ENCODE measurements around the gene DENND5B.
"Not testable (repeated sequence)": the region's sequence is repeated elsewhere in the genome, so short reads cannot be mapped to it uniquely, and the experiment has no call there.

The DENND5B gene

GRCh38 chr12:31570880-31571279 lies 20.1 kb downstream of the DENND5B start:
- Histone ChIP-seq H3K4me3 (ENCODE audit: low read length) (no peak overlapping the region), H3K27me3 (ENCODE audit: control insufficient read depth, insufficient read depth, low read length) (no peaks in the 10 kb centered on the region), H3K9me3 (ENCODE audit: control insufficient read depth, low read length) (no peaks in the 10 kb centered on the region), H3K36me3 (ENCODE audit: control insufficient read depth, insufficient read depth, low read length) (no peaks in the 10 kb centered on the region), H3K9ac (ENCODE audit: low read length) (no peak overlapping the region), H3K4me1 (ENCODE audit: control insufficient read depth, insufficient read depth, low read length) (peaks cover 12% of the 10 kb centered on the region)

- not testable (repeated sequence) for H3K27me3 ChIP-seq (ENCODE audit: control insufficient read depth, insufficient read depth, low read length); H3K9me3 ChIP-seq (ENCODE audit: control insufficient read depth, low read length); H3K4me1 ChIP-seq (ENCODE audit: control insufficient read depth, insufficient read depth, low read length); H3K36me3 ChIP-seq (ENCODE audit: control insufficient read depth, insufficient read depth, low read length); H3K4me3 ChIP-seq (ENCODE audit: low read length); H3K9ac ChIP-seq (ENCODE audit: low read length)
Observed at GRCh38 chr12:31569517-31569916, 21.4 kb downstream of the DENND5B start.

- Histone ChIP-seq H3K4me3 (ENCODE audit: low read length) (no peak overlapping the region), H3K27me3 (ENCODE audit: control insufficient read depth, insufficient read depth, low read length) (no peaks in the 10 kb centered on the region), H3K4me1 (ENCODE audit: control insufficient read depth, insufficient read depth, low read length) (peaks cover 4% of the 10 kb centered on the region), H3K9ac (ENCODE audit: low read length) (no peak overlapping the region), H3K9me3 (ENCODE audit: control insufficient read depth, low read length) (no peaks in the 10 kb centered on the region), H3K36me3 (ENCODE audit: control insufficient read depth, insufficient read depth, low read length) (no peaks in the 10 kb centered on the region)
Observed at GRCh38 chr12:31568498-31568897, 22.4 kb downstream of the DENND5B start.

- Histone ChIP-seq H3K27me3 (ENCODE audit: control insufficient read depth, insufficient read depth, low read length) (no peaks in the 10 kb centered on the region), H3K4me1 (ENCODE audit: control insufficient read depth, insufficient read depth, low read length) (peaks cover 4% of the 10 kb centered on the region), H3K9ac (ENCODE audit: low read length) (no peak overlapping the region), H3K4me3 (ENCODE audit: low read length) (no peak overlapping the region), H3K36me3 (ENCODE audit: control insufficient read depth, insufficient read depth, low read length) (no peaks in the 10 kb centered on the region), H3K9me3 (ENCODE audit: control insufficient read depth, low read length) (no peaks in the 10 kb centered on the region)
Observed at GRCh38 chr12:31567029-31567428, 23.9 kb downstream of the DENND5B start.

GRCh38 chr12:31566547-31566946 lies 24.4 kb downstream of the DENND5B start:
- no peaks in the 10 kb centered on the region for H3K27me3 ChIP-seq (ENCODE audit: control insufficient read depth, insufficient read depth, low read length)
- H3K4me3 ChIP-seq (ENCODE audit: low read length), result no peak overlapping the region
- no peak overlapping the region for H3K9ac ChIP-seq (ENCODE audit: low read length)
- peaks cover 4% of the 10 kb centered on the region for H3K4me1 ChIP-seq (ENCODE audit: control insufficient read depth, insufficient read depth, low read length)
- no peaks in the 10 kb centered on the region for H3K36me3 ChIP-seq (ENCODE audit: control insufficient read depth, insufficient read depth, low read length)
- no peaks in the 10 kb centered on the region for H3K9me3 ChIP-seq (ENCODE audit: control insufficient read depth, low read length)

- Histone ChIP-seq H3K9me3 (ENCODE audit: control insufficient read depth, low read length) (no peaks in the 10 kb centered on the region), H3K4me3 (ENCODE audit: low read length) (no peak overlapping the region), H3K4me1 (ENCODE audit: control insufficient read depth, insufficient read depth, low read length) (no peaks in the 10 kb centered on the region), H3K27me3 (ENCODE audit: control insufficient read depth, insufficient read depth, low read length) (no peaks in the 10 kb centered on the region), H3K36me3 (ENCODE audit: control insufficient read depth, insufficient read depth, low read length) (no peaks in the 10 kb centered on the region), H3K9ac (ENCODE audit: low read length) (no peak overlapping the region)
Observed at GRCh38 chr12:31562594-31563328, 28.2 kb downstream of the DENND5B start.

- H3K9me3 ChIP-seq (ENCODE audit: control insufficient read depth, low read length), result no peaks in the 10 kb centered on the region
- no peaks in the 10 kb centered on the region for H3K27me3 ChIP-seq (ENCODE audit: control insufficient read depth, insufficient read depth, low read length)
- no peak overlapping the region for H3K4me3 ChIP-seq (ENCODE audit: low read length)
- no peak overlapping the region for H3K9ac ChIP-seq (ENCODE audit: low read length)
- H3K36me3 ChIP-seq (ENCODE audit: control insufficient read depth, insufficient read depth, low read length), result no peaks in the 10 kb centered on the region
- H3K4me1 ChIP-seq (ENCODE audit: control insufficient read depth, insufficient read depth, low read length), result no peaks in the 10 kb centered on the region
Observed at GRCh38 chr12:31560516-31560915, 30.4 kb downstream of the DENND5B start.

GRCh38 chr12:31558521-31558920 lies 32.4 kb downstream of the DENND5B start:
- Histone ChIP-seq H3K27me3 (ENCODE audit: control insufficient read depth, insufficient read depth, low read length) (no peaks in the 10 kb centered on the region), H3K36me3 (ENCODE audit: control insufficient read depth, insufficient read depth, low read length) (no peaks in the 10 kb centered on the region), H3K4me3 (ENCODE audit: low read length) (no peak overlapping the region), H3K9me3 (ENCODE audit: control insufficient read depth, low read length) (no peaks in the 10 kb centered on the region), H3K9ac (ENCODE audit: low read length) (no peak overlapping the region), H3K4me1 (ENCODE audit: control insufficient read depth, insufficient read depth, low read length) (no peaks in the 10 kb centered on the region)

GRCh38 chr12:31557707-31558106 lies 33.2 kb downstream of the DENND5B start:
- Histone ChIP-seq H3K4me3 (ENCODE audit: low read length) (no peak overlapping the region), H3K27me3 (ENCODE audit: control insufficient read depth, insufficient read depth, low read length) (no peaks in the 10 kb centered on the region), H3K4me1 (ENCODE audit: control insufficient read depth, insufficient read depth, low read length) (no peaks in the 10 kb centered on the region), H3K9ac (ENCODE audit: low read length) (no peak overlapping the region), H3K9me3 (ENCODE audit: control insufficient read depth, low read length) (no peaks in the 10 kb centered on the region), H3K36me3 (ENCODE audit: control insufficient read depth, insufficient read depth, low read length) (no peaks in the 10 kb centered on the region)

- H3K4me3 ChIP-seq (ENCODE audit: low read length); H3K9me3 ChIP-seq (ENCODE audit: control insufficient read depth, low read length); H3K9ac ChIP-seq (ENCODE audit: low read length); H3K36me3 ChIP-seq (ENCODE audit: control insufficient read depth, insufficient read depth, low read length); H3K4me1 ChIP-seq (ENCODE audit: control insufficient read depth, insufficient read depth, low read length); H3K27me3 ChIP-seq (ENCODE audit: control insufficient read depth, insufficient read depth, low read length): not testable (repeated sequence)
Observed at GRCh38 chr12:31555466-31555865, 35.5 kb downstream of the DENND5B start.

GRCh38 chr12:31550590-31550989 lies 40.3 kb downstream of the DENND5B start:
- not testable (repeated sequence) for H3K36me3 ChIP-seq (ENCODE audit: control insufficient read depth, insufficient read depth, low read length); H3K4me3 ChIP-seq (ENCODE audit: low read length); H3K9me3 ChIP-seq (ENCODE audit: control insufficient read depth, low read length); H3K9ac ChIP-seq (ENCODE audit: low read length); H3K27me3 ChIP-seq (ENCODE audit: control insufficient read depth, insufficient read depth, low read length); H3K4me1 ChIP-seq (ENCODE audit: control insufficient read depth, insufficient read depth, low read length)

GRCh38 chr12:31536672-31537071 lies 54.3 kb downstream of the DENND5B start:
- Histone ChIP-seq H3K9ac (ENCODE audit: low read length) (no peak overlapping the region), H3K27me3 (ENCODE audit: control insufficient read depth, insufficient read depth, low read length) (no peaks in the 10 kb centered on the region), H3K9me3 (ENCODE audit: control insufficient read depth, low read length) (no peaks in the 10 kb centered on the region), H3K4me1 (ENCODE audit: control insufficient read depth, insufficient read depth, low read length) (no peaks in the 10 kb centered on the region), H3K36me3 (ENCODE audit: control insufficient read depth, insufficient read depth, low read length) (no peaks in the 10 kb centered on the region), H3K4me3 (ENCODE audit: low read length) (no peak overlapping the region)

- H3K9ac ChIP-seq (ENCODE audit: low read length), result no peak overlapping the region
- H3K4me1 ChIP-seq (ENCODE audit: control insufficient read depth, insufficient read depth, low read length), result no peaks in the 10 kb centered on the region
- H3K27me3 ChIP-seq (ENCODE audit: control insufficient read depth, insufficient read depth, low read length), result no peaks in the 10 kb centered on the region
- no peaks in the 10 kb centered on the region for H3K36me3 ChIP-seq (ENCODE audit: control insufficient read depth, insufficient read depth, low read length)
- H3K4me3 ChIP-seq (ENCODE audit: low read length), result no peak overlapping the region
- no peaks in the 10 kb centered on the region for H3K9me3 ChIP-seq (ENCODE audit: control insufficient read depth, low read length)
Observed at GRCh38 chr12:31533470-31533869, 57.5 kb downstream of the DENND5B start.

Measured in mucosa of stomach (tissue), 1 donor.